ENCODE data around the gene GFAP. TPM values are rescaled to one million over a fixed set of nuclear protein-coding genes. Genes with fewer than 3 reads are reported as not detected.

The GFAP gene
- total RNA-seq, 1 donor from 2014 or later, result not detected

GRCh38 chr17:44919885-44920564, 4.7 kb upstream of the GFAP start:
- no peaks in the 10 kb centered on the region for H3K36me3 ChIP-seq (ENCODE audit: control insufficient read depth, insufficient read depth, low read length)
- no peak overlapping the region for H3K4me3 ChIP-seq (ENCODE audit: low read depth, low read length)
- no peak for DNase-seq (ENCODE audit: low read depth)
- H3K27me3 ChIP-seq (ENCODE audit: control insufficient read depth, insufficient read depth, low read length), result peaks cover 20% of the 10 kb centered on the region
- peak; percentile 85 for TF ChIP-seq CTCF (IDR thresholded peaks at IDR 0.05; ENCODE audit: insufficient read depth, low read length, poor library complexity, severe bottlenecking)

- no peak for TF ChIP-seq CTCF (IDR thresholded peaks at IDR 0.05; ENCODE audit: insufficient read depth, low read length, poor library complexity, severe bottlenecking)
- DNase-seq (ENCODE audit: low read depth), result no peak
Observed at GRCh38 chr17:44919411-44919810, 4.1 kb upstream of the GFAP start.

GRCh38 chr17:44918006-44918405, 2.7 kb upstream of the GFAP start:
- no peak for TF ChIP-seq CTCF (IDR thresholded peaks at IDR 0.05; ENCODE audit: insufficient read depth, low read length, poor library complexity, severe bottlenecking)
- Histone ChIP-seq H3K27me3 (ENCODE audit: control insufficient read depth, insufficient read depth, low read length) (peaks cover 22% of the 10 kb centered on the region), H3K36me3 (ENCODE audit: control insufficient read depth, insufficient read depth, low read length) (no peaks in the 10 kb centered on the region), H3K4me3 (ENCODE audit: low read depth, low read length) (no peak overlapping the region)
- no peak for DNase-seq (ENCODE audit: low read depth)

More at GRCh38 chr17:44919411-44919810, 4.1 kb upstream of the GFAP start:
- H3K36me3 ChIP-seq (ENCODE audit: control insufficient read depth, insufficient read depth, low read length), result no peaks in the 10 kb centered on the region
- H3K27me3 ChIP-seq (ENCODE audit: control insufficient read depth, insufficient read depth, low read length), result peaks cover 20% of the 10 kb centered on the region
- no peak overlapping the region for H3K4me3 ChIP-seq (ENCODE audit: low read depth, low read length)

- H3K27me3 ChIP-seq (ENCODE audit: control insufficient read depth, insufficient read depth, low read length), result peaks cover 17% of the 10 kb centered on the region
- DNase-seq (ENCODE audit: low read depth), result no peak
- no peak for TF ChIP-seq CTCF (IDR thresholded peaks at IDR 0.05; ENCODE audit: insufficient read depth, low read length, poor library complexity, severe bottlenecking)
- no peak overlapping the region for H3K4me3 ChIP-seq (ENCODE audit: low read depth, low read length)
- H3K36me3 ChIP-seq (ENCODE audit: control insufficient read depth, insufficient read depth, low read length), result no peaks in the 10 kb centered on the region
Observed at GRCh38 chr17:44917456-44917855, 2.2 kb upstream of the GFAP start.

GRCh38 chr17:44916781-44917241, 1.5 kb upstream of the GFAP start:
- H3K4me3 ChIP-seq (ENCODE audit: low read depth, low read length), result no peak overlapping the region
- peaks cover 13% of the 10 kb centered on the region for H3K27me3 ChIP-seq (ENCODE audit: control insufficient read depth, insufficient read depth, low read length)
- TF ChIP-seq CTCF (IDR thresholded peaks at IDR 0.05; ENCODE audit: insufficient read depth, low read length, poor library complexity, severe bottlenecking), result peak; percentile 13
- H3K36me3 ChIP-seq (ENCODE audit: control insufficient read depth, insufficient read depth, low read length), result no peaks in the 10 kb centered on the region
- DNase-seq (ENCODE audit: low read depth), result no peak
